Left lung (tissue), 10 donors: ENCODE measurements around the gene WRAP73. TPM values are rescaled to one million over a fixed set of nuclear protein-coding genes. Genes with fewer than 3 reads are reported as not detected.

Experiments
- ATAC-seq: fragments of 200-7000 bp; cut with Tn5 transposase; one replicate; pipeline ENCODE4 v1.9.1; 2020; ENCODE audit warnings: moderate library complexity
- DNase-seq, 4 donors: peaks; one replicate each; pipeline ENCODE4 v3.0.0-alpha.2; 2013 to 2020
- H3K27ac ChIP-seq, 2 donors: fragments of 200-600 bp; sonication (generic) in 1 of 2; one replicate each; pipeline versions ENCODE4 v1.5.0 to v1.8.0; 2020 to 2021
- H3K27me3 ChIP-seq, 2 donors: fragments of 200-600 bp; sonication (generic) in 1 of 2; one replicate each; pipeline versions ENCODE4 v1.5.0 to v1.8.0; 2020 to 2021
- H3K36me3 ChIP-seq, 2 donors: fragments of 200-600 bp; sonication (generic) in 1 of 2; one replicate each; pipeline versions ENCODE4 v1.5.0 to v1.8.0; 2020 to 2021
- H3K4me1 ChIP-seq, 2 donors: fragments of 200-600 bp; one replicate each; pipeline ENCODE4 v1.8.0; 2021
- H3K4me3 ChIP-seq, 2 donors: fragments of 200-600 bp; sonication (generic) in 1 of 2; one replicate each; pipeline versions ENCODE4 v1.5.0 to v1.8.0; 2020 to 2021; ENCODE audit warnings: mild to moderate bottlenecking in 1 of 2
- H3K9me3 ChIP-seq, 2 donors: fragments of 200-600 bp; sonication (generic) in 1 of 2; one replicate each; pipeline versions ENCODE4 v1.5.0 to v1.8.0; 2020 to 2021
- CTCF ChIP-seq, 2 donors: fragments of 200-600 bp; sonication (generic) in 1 of 2; IDR thresholded peaks; one replicate each; pipeline versions ENCODE4 v1.5.0 to v1.8.0; 2021; ENCODE audit warnings: antibody characterized with exemption in 2 of 2
- intact Hi-C, 2 donors: fragments of 100-400 bp; cut with DNase I; formaldehyde crosslinking; loops; one replicate each; pipeline versions ENCODE4 v1.11.2 to v1.14.2; 2022
- polyA plus RNA-seq, 6 donors: library from polyadenylated mRNA; unstranded; fragments of 120-200 nt; gene quantifications; one replicate each; pipeline ENCODE4 v1.2.1, GENCODE V29; 2013; ENCODE audit not compliant: insufficient read length in 6 of 6
- total RNA-seq, 2 donors: library from RNA; stranded (reverse); fragmentation: NEBNext Ultra II Directional; extraction: Animal tissue kit (Norgen Biotek cat#: 25700); gene quantifications; one replicate each; pipeline ENCODE4 v1.2.1, GENCODE V29; 2021
- donor health status: DM: no; HTN: yes; CAD: no.
- donor health status: DM: no; HTN: no; CAD: no.

WRAP73 gene
- total and polyA plus RNA-seq, 8 donors, result 14.3 to 23.1 (median 16.0) TPM

- Histone ChIP-seq H3K4me1 (no peaks in the 10 kb centered on the region), H3K9me3 (no peaks in the 10 kb centered on the region), H3K27me3 (no peaks in the 10 kb centered on the region), H3K27ac (no peak overlapping the region), H3K4me3 (no peak overlapping the region), H3K36me3 (peaks cover 0 to 92% of the 10 kb centered on the region in 2 donors)
- ATAC-seq (no peak), DNase-seq (no peak)
- intact Hi-C loops, result no loop called here
- TF ChIP-seq CTCF (IDR thresholded peaks at IDR 0.05), result no peak
Observed at GRCh38 chr1:3641816-3642215, 8.1 kb downstream of the WRAP73 start.

- no peak for TF ChIP-seq CTCF (IDR thresholded peaks at IDR 0.05)
Observed at GRCh38 chr1:3641046-3641760, 8.7 kb downstream of the WRAP73 start.

GRCh38 chr1:3640121-3640837 is 9.6 kb downstream of the WRAP73 start:
- DNase-seq (peak in 1 of 4 donors; percentile 68), ATAC-seq (no peak)
- intact Hi-C loops, result no loop called here
- H3K9me3 ChIP-seq, result no peaks in the 10 kb centered on the region
- no peaks in the 10 kb centered on the region for H3K4me1 ChIP-seq
- no peak overlapping the region for H3K4me3 ChIP-seq
- no peaks in the 10 kb centered on the region for H3K27me3 ChIP-seq
- H3K27ac ChIP-seq, result no peak overlapping the region
- TF ChIP-seq CTCF (IDR thresholded peaks at IDR 0.05), result no peak
- H3K36me3 ChIP-seq, result peaks cover 0 to 92% of the 10 kb centered on the region in 2 donors

More at GRCh38 chr1:3641046-3641760, 8.7 kb downstream of the WRAP73 start:
- intact Hi-C loops, result no loop called here
- ATAC-seq (no peak), DNase-seq (no peak)
- Histone ChIP-seq H3K36me3 (peaks cover 0 to 92% of the 10 kb centered on the region in 2 donors), H3K27ac (no peak overlapping the region), H3K4me1 (no peaks in the 10 kb centered on the region), H3K27me3 (no peaks in the 10 kb centered on the region), H3K9me3 (no peaks in the 10 kb centered on the region), H3K4me3 (no peak overlapping the region)

GRCh38 chr1:3639397-3639911 is 10.4 kb downstream of the WRAP73 start:
- Histone ChIP-seq H3K9me3 (no peaks in the 10 kb centered on the region), H3K27me3 (no peaks in the 10 kb centered on the region), H3K4me3 (no peak overlapping the region), H3K36me3 (peaks cover 0 to 92% of the 10 kb centered on the region in 2 donors), H3K27ac (no peak overlapping the region), H3K4me1 (no peaks in the 10 kb centered on the region)
- no peak for TF ChIP-seq CTCF (IDR thresholded peaks at IDR 0.05)
- no peak for ATAC-seq
- peak in 1 of 4 donors; percentile 42 for DNase-seq
- intact Hi-C loops, result no loop called here

GRCh38 chr1:3638676-3639075 is 11.2 kb downstream of the WRAP73 start:
- no peak overlapping the region for H3K27ac ChIP-seq
- DNase-seq (no peak), ATAC-seq (no peak)
- no peaks in the 10 kb centered on the region for H3K4me1 ChIP-seq
- no peak for TF ChIP-seq CTCF (IDR thresholded peaks at IDR 0.05)
- no peaks in the 10 kb centered on the region for H3K9me3 ChIP-seq
- H3K36me3 ChIP-seq, result peaks cover 0 to 97% of the 10 kb centered on the region in 2 donors
- H3K27me3 ChIP-seq, result no peaks in the 10 kb centered on the region
- no peak overlapping the region for H3K4me3 ChIP-seq
- intact Hi-C loops, result no loop called here
